Measurements from ENCODE around the gene INPP5E.
"Not testable (repeated sequence)": the region's sequence is repeated elsewhere in the genome, so short reads cannot be mapped to it uniquely, and the experiment has no call there.

Gene INPP5E

GRCh38 chr9:136429075-136429628 is 10.5 kb downstream of the INPP5E start:
- no peak for DNase-seq

- DNase-seq, result no peak
These were observed 12.9 kb downstream of the INPP5E start for GRCh38 chr9:136426787-136427186.

GRCh38 chr9:136425367-136425766 is 14.3 kb downstream of the INPP5E start:
- DNase-seq, result not testable (repeated sequence)

GRCh38 chr9:136424750-136425362 is 14.8 kb downstream of the INPP5E start:
- no peak for DNase-seq

GRCh38 chr9:136423432-136424146 is 16.1 kb downstream of the INPP5E start:
- DNase-seq, result no peak

GRCh38 chr9:136422876-136423275 is 16.8 kb downstream of the INPP5E start:
- DNase-seq, result no peak

- no peak for DNase-seq
These were observed 17.9 kb downstream of the INPP5E start for GRCh38 chr9:136421791-136422190.

- DNase-seq, result no peak
These were observed 20.6 kb downstream of the INPP5E start for GRCh38 chr9:136419092-136419420.

- DNase-seq, result no peak
These were observed 21.2 kb downstream of the INPP5E start for GRCh38 chr9:136418182-136419091.

GRCh38 chr9:136416914-136417313 is 22.7 kb downstream of the INPP5E start:
- no peak for DNase-seq

GRCh38 chr9:136416427-136416826 is 23.2 kb downstream of the INPP5E start:
- DNase-seq, result no peak

GRCh38 chr9:136412962-136413361 is 26.7 kb downstream of the INPP5E start:
- no peak for DNase-seq

- DNase-seq, result no peak
These were observed 28.3 kb downstream of the INPP5E start for GRCh38 chr9:136411378-136411777.

- peak; percentile 88 for DNase-seq
These were observed 29.0 kb downstream of the INPP5E start, which contains the start of the genes ENTR1 and PMPCA for GRCh38 chr9:136410500-136411287. Gene ENTR1 (minus strand): TSS chr9:136410614. CDS start chr9:136410397, 217 bp downstream. Gene PMPCA (plus strand): TSS chr9:136410658. CDS start chr9:136410669, 11 bp downstream.

- DNase-seq, result peak; percentile 15
These were observed 29.8 kb downstream of the INPP5E start for GRCh38 chr9:136409557-136410455.

GRCh38 chr9:136407911-136408310 is 31.7 kb downstream of the INPP5E start:
- no peak for DNase-seq

- not testable (repeated sequence) for DNase-seq
These were observed 32.6 kb downstream of the INPP5E start for GRCh38 chr9:136407061-136407460.

GRCh38 chr9:136405904-136406303 is 33.7 kb downstream of the INPP5E start:
- DNase-seq, result not testable (repeated sequence)

GRCh38 chr9:136405481-136405880 is 34.2 kb downstream of the INPP5E start:
- no peak for DNase-seq

GRCh38 chr9:136404801-136405136 is 34.9 kb downstream of the INPP5E start:
- DNase-seq, result no peak

Data from NCI-H1092 (cell line).